DOHH2 (cell line): Measurements from ENCODE around the gene RIMS3.

ENCODE experiments used
- H3F3A ChIP-seq: fragments of 200-600 bp; sonication (generic), shearing (Covaris generic); 2 replicates; pipeline ENCODE4 v1.6.0; 2016; ENCODE audit warnings: antibody characterized with exemption, mild to moderate bottlenecking; ENCODE audit not compliant: control insufficient read depth, insufficient read depth
- H3K27ac ChIP-seq: fragments of 200-600 bp; sonication (generic); 2 replicates; pipeline ENCODE4 v1.5.1; 2014; ENCODE audit warnings: low read depth, mild to moderate bottlenecking, low read length, moderate library complexity
- H3K27me3 ChIP-seq: fragments of 200-600 bp; sonication (generic); 2 replicates; pipeline ENCODE4 v1.6.1; 2014; ENCODE audit warnings: mild to moderate bottlenecking, low read length, mixed read lengths; ENCODE audit not compliant: control insufficient read depth
- H3K36me3 ChIP-seq: fragments of 200-600 bp; sonication (generic); 2 replicates; pipeline ENCODE4 v1.6.1; 2014; ENCODE audit warnings: mild to moderate bottlenecking, low read length, moderate library complexity, mixed read lengths; ENCODE audit not compliant: control insufficient read depth
- H3K4me1 ChIP-seq: fragments of 200-600 bp; sonication (generic); 2 replicates; pipeline ENCODE4 v1.6.1; 2014; ENCODE audit warnings: mild to moderate bottlenecking, low read length, mixed read lengths; ENCODE audit not compliant: control insufficient read depth
- H3K4me2 ChIP-seq: fragments of 200-600 bp; sonication (generic); 2 replicates; pipeline ENCODE4 v1.6.0; 2014; ENCODE audit warnings: mild to moderate bottlenecking, low read length, moderate library complexity
- H3K4me3 ChIP-seq: fragments of 200-600 bp; sonication (generic); 2 replicates; pipeline ENCODE4 v1.5.1; 2014; ENCODE audit warnings: mild to moderate bottlenecking, low read length, mixed read lengths
- H3K79me2 ChIP-seq: fragments of 200-600 bp; sonication (generic); 2 replicates; pipeline ENCODE4 v1.6.1; 2014; ENCODE audit warnings: mild to moderate bottlenecking, low read length, mixed read lengths; ENCODE audit not compliant: control insufficient read depth
- H3K9me2 ChIP-seq: fragments of 200-600 bp; sonication (generic); replicated peaks from 2 replicates; pipeline ENCODE4 v1.6.1; 2014; ENCODE audit warnings: mild to moderate bottlenecking, low read length, mixed read lengths; ENCODE audit not compliant: control insufficient read depth
- H3K9me3 ChIP-seq: fragments of 200-600 bp; sonication (generic); 2 replicates; pipeline ENCODE4 v1.6.1; 2014; ENCODE audit warnings: antibody characterized with exemption, low read length, mixed read lengths; ENCODE audit not compliant: control insufficient read depth, insufficient read depth
- H4K20me1 ChIP-seq: fragments of 200-600 bp; sonication (generic); 2 replicates; pipeline ENCODE4 v1.6.0; 2014; ENCODE audit warnings: low read depth, mild to moderate bottlenecking, antibody characterized with exemption, low read length, moderate library complexity; ENCODE audit not compliant: control insufficient read depth, insufficient read depth
- EZH2phosphoT487 ChIP-seq: fragments of 200-600 bp; sonication (generic); IDR thresholded peaks from 2 replicates; pipeline ENCODE4 v1.6.1; 2017; ENCODE audit warnings: borderline replicate concordance, mild to moderate bottlenecking, antibody characterized with exemption, low read length, moderate library complexity, mixed read lengths
- TF ChIP-seq, protein P1 (sequence below): fragments of 200-600 bp; sonication (generic); IDR thresholded peaks from one replicate; pipeline ENCODE4 v1.5.1; 2014; ENCODE audit warnings: antibody characterized with exemption, mild to moderate bottlenecking, low read depth, low read length; ENCODE audit not compliant: poor library complexity, severe bottlenecking

Gene RIMS3

DNA sequence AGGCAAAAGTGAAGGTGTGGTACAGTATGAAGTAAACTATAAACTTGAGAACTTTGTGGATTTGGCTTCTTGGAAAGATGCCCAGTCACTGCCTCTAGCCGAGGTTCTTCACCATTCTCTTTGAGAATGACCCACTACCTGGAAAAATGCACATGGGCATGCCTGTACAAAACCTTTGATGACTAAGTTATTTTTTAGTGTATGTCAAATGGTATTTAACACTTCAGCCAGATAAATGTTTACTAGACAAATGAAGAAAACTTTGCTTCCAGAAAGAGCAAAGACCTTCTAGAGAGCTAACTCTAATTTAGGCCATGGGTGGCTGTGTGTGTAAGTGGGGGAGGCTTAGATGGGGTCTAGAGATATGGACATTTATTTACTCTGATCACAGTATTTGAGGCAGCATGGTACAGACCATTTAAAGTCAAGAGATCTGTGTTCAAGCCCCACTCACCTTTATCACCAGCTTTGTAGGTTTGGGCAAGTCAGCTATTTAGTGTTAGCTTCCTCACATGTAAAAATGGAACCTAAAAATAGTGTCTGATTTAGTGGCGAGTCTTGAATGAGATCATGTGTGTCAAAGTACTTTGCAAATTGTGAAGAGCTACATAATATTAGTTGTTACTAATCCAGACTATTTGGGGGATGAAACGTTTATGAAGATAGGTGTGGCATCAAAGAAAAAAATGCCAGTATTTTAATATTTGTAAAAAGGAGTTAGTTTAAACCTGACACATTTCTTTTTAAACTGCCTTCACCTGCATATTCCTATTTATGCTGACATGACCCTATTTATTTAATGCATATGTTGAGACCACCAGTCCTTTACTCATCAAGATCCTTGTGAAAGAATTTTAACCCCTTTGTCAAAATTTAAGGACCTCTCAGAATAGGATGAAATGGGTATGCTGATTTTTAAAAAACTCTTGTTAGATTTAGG, 46.3 kb upstream of the RIMS3 start:
- H3K9me3 ChIP-seq, result no peaks in the 10 kb centered on the region
- H3K9me2 ChIP-seq, result no peaks in the 10 kb centered on the region
- peak overlapping the region; percentile 91 for H3K4me3 ChIP-seq
- TF ChIP-seq, protein P1, sequence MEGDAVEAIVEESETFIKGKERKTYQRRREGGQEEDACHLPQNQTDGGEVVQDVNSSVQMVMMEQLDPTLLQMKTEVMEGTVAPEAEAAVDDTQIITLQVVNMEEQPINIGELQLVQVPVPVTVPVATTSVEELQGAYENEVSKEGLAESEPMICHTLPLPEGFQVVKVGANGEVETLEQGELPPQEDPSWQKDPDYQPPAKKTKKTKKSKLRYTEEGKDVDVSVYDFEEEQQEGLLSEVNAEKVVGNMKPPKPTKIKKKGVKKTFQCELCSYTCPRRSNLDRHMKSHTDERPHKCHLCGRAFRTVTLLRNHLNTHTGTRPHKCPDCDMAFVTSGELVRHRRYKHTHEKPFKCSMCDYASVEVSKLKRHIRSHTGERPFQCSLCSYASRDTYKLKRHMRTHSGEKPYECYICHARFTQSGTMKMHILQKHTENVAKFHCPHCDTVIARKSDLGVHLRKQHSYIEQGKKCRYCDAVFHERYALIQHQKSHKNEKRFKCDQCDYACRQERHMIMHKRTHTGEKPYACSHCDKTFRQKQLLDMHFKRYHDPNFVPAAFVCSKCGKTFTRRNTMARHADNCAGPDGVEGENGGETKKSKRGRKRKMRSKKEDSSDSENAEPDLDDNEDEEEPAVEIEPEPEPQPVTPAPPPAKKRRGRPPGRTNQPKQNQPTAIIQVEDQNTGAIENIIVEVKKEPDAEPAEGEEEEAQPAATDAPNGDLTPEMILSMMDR, result no peak
- no peak for TF ChIP-seq EZH2phosphoT487
- peak overlapping the region; percentile 82 for H3K4me2 ChIP-seq
- peaks cover 95% of the 10 kb centered on the region for H3K79me2 ChIP-seq
- H3K27ac ChIP-seq, result peak overlapping the region; percentile 87
- peaks cover 32% of the 10 kb centered on the region for H3K36me3 ChIP-seq
- peaks cover 54% of the 10 kb centered on the region for H3K4me1 ChIP-seq
- H3F3A ChIP-seq, result 0 out of 2 replicates have a peak, but pooled peaks cover 2% of the 10 kb centered on the region
- H3K27me3 ChIP-seq, result no peaks in the 10 kb centered on the region
- H4K20me1 ChIP-seq, result no peaks in the 10 kb centered on the region

DNA sequence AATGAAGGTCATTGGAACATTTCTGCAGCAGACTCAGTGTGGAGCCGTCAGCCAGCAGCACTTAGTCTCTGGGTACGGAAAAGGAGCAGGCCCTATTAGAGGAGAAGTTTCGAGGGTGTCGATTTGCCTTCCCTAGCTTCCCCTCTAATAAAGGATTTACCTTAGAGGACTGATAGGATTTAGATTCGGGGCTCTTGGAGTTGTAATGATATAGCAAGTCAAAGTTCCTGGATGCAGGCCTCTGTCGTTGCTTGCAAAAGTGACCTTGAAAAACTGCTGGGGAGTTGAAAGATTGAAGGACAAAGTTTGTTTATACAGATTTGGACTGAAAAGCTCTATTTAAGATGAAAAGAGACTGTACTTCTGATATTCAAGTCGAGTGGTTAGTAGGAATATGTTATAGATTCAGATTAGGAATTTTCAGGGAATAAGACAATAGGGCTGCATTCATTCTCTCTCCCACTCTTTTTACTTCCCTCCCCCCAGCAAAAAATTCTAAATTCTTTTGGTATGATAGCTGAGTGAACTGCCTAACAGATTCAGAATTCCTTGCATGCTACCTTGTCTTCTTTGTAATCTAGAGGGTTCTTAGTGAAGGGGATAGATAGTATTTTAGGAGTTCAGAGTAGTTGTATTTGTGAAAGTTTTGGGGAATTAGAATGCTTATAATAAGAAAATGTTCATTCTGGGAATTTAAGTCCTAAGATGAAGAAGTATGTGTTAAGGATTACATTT, 45.3 kb upstream of the RIMS3 start:
- Histone ChIP-seq H3K27ac (peak overlapping the region; percentile 87), H3K9me3 (no peaks in the 10 kb centered on the region), H3K9me2 (no peaks in the 10 kb centered on the region), H3F3A (0 out of 2 replicates have a peak, but pooled peaks cover 2% of the 10 kb centered on the region), H3K4me3 (peak overlapping the region; percentile 91), H3K27me3 (no peaks in the 10 kb centered on the region), H3K4me2 (peak overlapping the region; percentile 82), H3K36me3 (peaks cover 26% of the 10 kb centered on the region), H3K4me1 (peaks cover 59% of the 10 kb centered on the region), H3K79me2 (peaks cover 95% of the 10 kb centered on the region), H4K20me1 (no peaks in the 10 kb centered on the region)
- TF ChIP-seq, protein P1, result no peak
- TF ChIP-seq EZH2phosphoT487, result no peak

DNA sequence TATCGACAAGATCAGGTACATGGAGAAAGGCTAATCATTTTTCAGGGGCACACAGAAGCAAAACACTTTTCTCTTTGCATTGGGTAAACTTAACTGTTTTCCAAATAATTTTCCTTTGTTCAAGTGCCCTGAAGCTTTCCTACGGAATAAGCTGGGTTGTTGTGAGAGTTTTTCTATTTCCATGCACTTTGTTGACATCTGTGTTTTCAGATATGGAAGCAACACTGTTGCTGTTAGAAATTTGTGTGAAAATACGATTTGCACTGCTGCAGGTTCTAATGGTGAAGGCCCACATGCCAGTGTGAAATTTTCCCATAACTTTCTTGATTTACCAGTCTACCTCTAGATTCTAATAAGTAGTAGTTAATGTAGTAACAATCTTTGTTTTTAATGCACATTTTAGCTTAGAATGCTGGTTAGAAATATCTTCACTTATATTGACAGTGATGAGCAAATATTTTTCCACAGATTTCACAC, 44.4 kb upstream of the RIMS3 start:
- Histone ChIP-seq H3K4me1 (peaks cover 63% of the 10 kb centered on the region), H3K9me3 (no peaks in the 10 kb centered on the region), H3F3A (0 out of 2 replicates have a peak, but pooled peaks cover 2% of the 10 kb centered on the region), H4K20me1 (no peaks in the 10 kb centered on the region), H3K4me2 (peak overlapping the region; percentile 82), H3K4me3 (peak overlapping the region; percentile 91), H3K27me3 (no peaks in the 10 kb centered on the region), H3K27ac (peak overlapping the region; percentile 87), H3K9me2 (no peaks in the 10 kb centered on the region), H3K36me3 (peaks cover 26% of the 10 kb centered on the region), H3K79me2 (peaks cover 96% of the 10 kb centered on the region)
- no peak for TF ChIP-seq EZH2phosphoT487
- TF ChIP-seq, protein P1, result no peak
